K562 (cell line): ENCODE results near the gene EPN2.

Experiments
- E2F8 ChIP-seq: fragments of 450-650 bp; IDR thresholded peaks from 2 replicates; pipeline ENCODE4 v1.7.1; 2018; ENCODE audit warnings: mild to moderate bottlenecking, low read depth; ENCODE audit not compliant: partially characterized antibody
- JUND ChIP-seq, 2 experiments: IDR thresholded peaks; 2 replicates in 1 of 2; 3 replicates in 1 of 2; pipeline ENCODE4 v1.6.1; 2011; ENCODE audit warnings: borderline replicate concordance in 2 of 2, low read depth in 2 of 2, low read length in 2 of 2, improper control_type of control experiment in 1 of 2, missing biosample characterization in 1 of 2, missing genetic modification characterization in 1 of 2, missing genetic modification reagents in 1 of 2
- KDM1A ChIP-seq, 2 experiments: fragments of 450-650 bp; IDR thresholded peaks; 2 replicates each; pipeline ENCODE4 v1.6.1; 2016; ENCODE audit warnings: mild to moderate bottlenecking in 2 of 2
- ZBTB2 ChIP-seq: fragments of 450-650 bp; IDR thresholded peaks from 2 replicates; pipeline ENCODE4 v1.6.1; 2016; ENCODE audit warnings: antibody characterized with exemption

GRCh38 chr17:19261426-19261825 lies 24.3 kb downstream of the EPN2 start:
- TF ChIP-seq ZBTB2, result no peak
- no peak for TF ChIP-seq JUND (IDR thresholded peaks at IDR 0.05; ENCODE audit: borderline replicate concordance, low read depth, low read length)
- TF ChIP-seq JUND (tag; IDR thresholded peaks at IDR 0.05; ENCODE audit: borderline replicate concordance, low read depth, low read length), result no peak
- no peak for TF ChIP-seq KDM1A (IDR thresholded peaks at IDR 0.05)
- no peak for TF ChIP-seq E2F8
